HepG2 (cell line): ENCODE results near the gene METRN. TPM values are rescaled to one million over a fixed set of nuclear protein-coding genes. Genes with fewer than 3 reads are reported as not detected.

Source experiments
- CBX2 ChIP-seq, 2 experiments: fragments of 200-600 bp in 1 of 2; sonication (generic); formaldehyde crosslinking in 1 of 2; IDR thresholded peaks; 2 replicates each; pipeline versions ENCODE4 v1.7.0 to v1.8.1; 2018 to 2022; ENCODE audit warnings: low read depth in 2 of 2, low read length in 1 of 2, mild to moderate bottlenecking in 1 of 2, missing genetic modification reagents in 1 of 2
- FOXC1 ChIP-seq: sonication (generic); formaldehyde crosslinking; IDR thresholded peaks from 2 replicates; pipeline ENCODE4 v1.8.0; 2022; ENCODE audit warnings: mild to moderate bottlenecking, missing genetic modification reagents, borderline replicate concordance
- HES4 ChIP-seq: sonication (generic); formaldehyde crosslinking; IDR thresholded peaks from 2 replicates; pipeline ENCODE4 v1.9.0; 2021; ENCODE audit warnings: mild to moderate bottlenecking, missing genetic modification reagents, borderline replicate concordance
- HMGA1 ChIP-seq: sonication (generic); formaldehyde crosslinking; conservative IDR thresholded peaks from 2 replicates; pipeline ENCODE4 v1.4.0; 2020; ENCODE audit warnings: missing genetic modification reagents
- IKZF1 ChIP-seq: fragments of 450-650 bp; IDR thresholded peaks from 2 replicates; pipeline ENCODE4 v1.7.1; 2016
- ISX ChIP-seq: sonication (generic); formaldehyde crosslinking; conservative IDR thresholded peaks from 2 replicates; pipeline ENCODE4 v1.5.0; 2020; ENCODE audit warnings: missing genetic modification reagents
- MED13 ChIP-seq: sonication (generic); formaldehyde crosslinking; IDR thresholded peaks from 2 replicates; pipeline ENCODE4 v1.5.0; 2020; ENCODE audit warnings: missing genetic modification reagents
- MTF2 ChIP-seq: sonication (generic); formaldehyde crosslinking; IDR thresholded peaks from 2 replicates; pipeline ENCODE4 v1.5.0; 2020; ENCODE audit warnings: missing genetic modification reagents, borderline replicate concordance
- NCOA1 ChIP-seq: sonication (generic); formaldehyde crosslinking; IDR thresholded peaks from 2 replicates; pipeline ENCODE4 v1.9.0; 2021; ENCODE audit warnings: missing genetic modification reagents
- NR2C2 ChIP-seq: sonication (generic); formaldehyde crosslinking; IDR thresholded peaks from 2 replicates; pipeline ENCODE4 v1.4.0; 2020; ENCODE audit warnings: missing genetic modification reagents, mild to moderate bottlenecking, moderate library complexity, borderline replicate concordance
- SAFB2 ChIP-seq: sonication (generic); formaldehyde crosslinking; IDR thresholded peaks from 2 replicates; pipeline ENCODE4 v1.5.1; 2020; ENCODE audit warnings: missing genetic modification reagents, low read depth, mild to moderate bottlenecking, borderline replicate concordance
- SOX6 ChIP-seq, 2 experiments: fragments of 450-650 bp in 1 of 2; sonication (generic) in 1 of 2; formaldehyde crosslinking in 1 of 2; IDR thresholded peaks; 2 replicates each; pipeline versions ENCODE4 v1.4.0 to v1.6.1; 2017 to 2020; ENCODE audit warnings: antibody characterized with exemption in 1 of 2, mild to moderate bottlenecking in 1 of 2, missing genetic modification reagents in 1 of 2
- TARDBP ChIP-seq: sonication (generic); formaldehyde crosslinking; IDR thresholded peaks from 2 replicates; pipeline ENCODE4 v1.8.0; 2022; ENCODE audit warnings: mild to moderate bottlenecking, missing genetic modification reagents
- TCF12 ChIP-seq, 2 experiments: fragments of 450-650 bp in 1 of 2; sonication (generic) in 1 of 2; formaldehyde crosslinking in 1 of 2; IDR thresholded peaks; 2 replicates each; pipeline versions ENCODE4 v1.6.1 to v1.8.0; 2017 to 2022; ENCODE audit warnings: antibody characterized with exemption in 1 of 2, mild to moderate bottlenecking in 1 of 2, missing genetic modification reagents in 1 of 2, moderate library complexity in 1 of 2
- TRIM24 ChIP-seq: sonication (generic); formaldehyde crosslinking; IDR thresholded peaks from 2 replicates; pipeline ENCODE4 v1.8.0; 2022; ENCODE audit warnings: mild to moderate bottlenecking, missing genetic modification reagents
- ZFP37 ChIP-seq: sonication (generic); formaldehyde crosslinking; IDR thresholded peaks from 2 replicates; pipeline ENCODE4 v1.4.0; 2020; ENCODE audit warnings: missing genetic modification reagents, borderline replicate concordance
- ZNF343 ChIP-seq: sonication (generic); formaldehyde crosslinking; IDR thresholded peaks from 2 replicates; pipeline ENCODE4 v1.4.0; 2020; ENCODE audit warnings: mild to moderate bottlenecking, missing genetic modification reagents
- ZNF607 ChIP-seq: sonication (generic); formaldehyde crosslinking; IDR thresholded peaks from 2 replicates; pipeline ENCODE4 v1.5.1; 2020; ENCODE audit warnings: missing genetic modification reagents, mild to moderate bottlenecking, borderline replicate concordance
- ZNF703 ChIP-seq: sonication (generic); formaldehyde crosslinking; IDR thresholded peaks from 2 replicates; pipeline ENCODE4 v1.5.1; 2020; ENCODE audit warnings: missing genetic modification reagents, mild to moderate bottlenecking, moderate library complexity, borderline replicate concordance
- ZNF781 ChIP-seq: sonication (generic); formaldehyde crosslinking; IDR thresholded peaks from 2 replicates; pipeline ENCODE4 v1.5.1; 2020; ENCODE audit warnings: borderline replicate concordance, mild to moderate bottlenecking, missing genetic modification reagents; ENCODE audit errors: not compliant biosample characterization
- polyA plus RNA-seq, 8 experiments: library from polyadenylated mRNA; depleted of rRNA in 3 of 8; stranded (reverse) in 7 of 8; unstranded in 1 of 8; fragments of >200 nt; fragmentation: Illumina TruSeq in 4 of 8; extraction: Trizol in 4 of 8; gene quantifications; 2 replicates each; pipeline versions ENCODE4 v1.2.1 to v1.2.3, GENCODE V29; 2011 to 2016; ENCODE audit warnings: low read depth in 4 of 8, missing spikeins in 1 of 8, mixed read lengths in 1 of 8; ENCODE audit not compliant: insufficient read depth in 1 of 8
- total RNA-seq, 5 experiments: library from RNA; depleted of rRNA; stranded (reverse); fragments of >200 nt; fragmentation: Illumina TruSeq; extraction: Trizol; gene quantifications; 2 replicates each; pipeline ENCODE4 v1.2.3, GENCODE V29; 2016; ENCODE audit warnings: low read depth in 1 of 5
- TF ChIP-seq, protein P1 (sequence below), 2 experiments: sonication (generic) in 1 of 2; formaldehyde crosslinking in 1 of 2; IDR thresholded peaks; 2 replicates each; pipeline versions ENCODE4 v1.4.0 to v1.6.1; 2016 to 2020; ENCODE audit warnings: borderline replicate concordance in 1 of 2, low read depth in 1 of 2, mild to moderate bottlenecking in 1 of 2, missing genetic modification reagents in 1 of 2
- TF ChIP-seq, protein P2 (sequence below): IDR thresholded peaks from 2 replicates; pipeline ENCODE4 v1.6.1; 2016; ENCODE audit warnings: control low read depth
- TF ChIP-seq, protein P3 (sequence below): sonication (generic); formaldehyde crosslinking; IDR thresholded peaks from 2 replicates; pipeline ENCODE4 v1.5.0; 2020; ENCODE audit warnings: mild to moderate bottlenecking, missing genetic modification reagents

The METRN gene
- total and polyA plus RNA-seq, 2 of the 13 experiments (the other 11 are each of a cell fraction or from before 2014, with no cell fraction given): 25.5 to 46.1 TPM

DNA sequence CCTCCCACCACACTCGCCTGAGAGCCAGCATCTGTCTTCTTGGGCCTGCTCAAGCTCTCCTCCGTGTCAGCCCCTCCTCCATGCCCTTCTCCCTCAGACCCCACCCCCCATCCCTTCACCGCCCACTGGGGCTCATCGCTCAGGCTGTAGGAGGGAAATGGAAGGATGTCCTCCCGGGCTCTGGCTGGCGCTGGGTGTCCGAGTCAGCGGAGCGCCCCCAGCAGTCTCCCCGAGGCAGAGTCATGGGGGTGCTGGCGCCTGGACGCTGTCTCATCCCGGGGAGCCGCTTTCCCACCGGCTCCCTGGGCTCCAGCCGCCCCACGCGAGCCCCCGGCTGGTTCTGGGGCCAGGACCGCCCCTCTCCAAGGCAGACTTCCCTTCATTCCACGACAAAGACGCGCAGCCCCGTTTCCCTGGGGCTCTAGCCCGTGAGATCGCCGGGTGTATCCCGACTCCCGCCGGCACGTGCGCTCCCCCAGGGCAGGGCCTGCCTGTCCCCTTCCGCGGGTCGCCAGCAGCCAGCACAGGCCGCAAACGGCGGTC is 5.6 kb downstream of the METRN start (continued):
- TF ChIP-seq, protein P1, sequence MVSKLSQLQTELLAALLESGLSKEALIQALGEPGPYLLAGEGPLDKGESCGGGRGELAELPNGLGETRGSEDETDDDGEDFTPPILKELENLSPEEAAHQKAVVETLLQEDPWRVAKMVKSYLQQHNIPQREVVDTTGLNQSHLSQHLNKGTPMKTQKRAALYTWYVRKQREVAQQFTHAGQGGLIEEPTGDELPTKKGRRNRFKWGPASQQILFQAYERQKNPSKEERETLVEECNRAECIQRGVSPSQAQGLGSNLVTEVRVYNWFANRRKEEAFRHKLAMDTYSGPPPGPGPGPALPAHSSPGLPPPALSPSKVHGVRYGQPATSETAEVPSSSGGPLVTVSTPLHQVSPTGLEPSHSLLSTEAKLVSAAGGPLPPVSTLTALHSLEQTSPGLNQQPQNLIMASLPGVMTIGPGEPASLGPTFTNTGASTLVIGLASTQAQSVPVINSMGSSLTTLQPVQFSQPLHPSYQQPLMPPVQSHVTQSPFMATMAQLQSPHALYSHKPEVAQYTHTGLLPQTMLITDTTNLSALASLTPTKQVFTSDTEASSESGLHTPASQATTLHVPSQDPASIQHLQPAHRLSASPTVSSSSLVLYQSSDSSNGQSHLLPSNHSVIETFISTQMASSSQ (IDR thresholded peaks at IDR 0.05; ENCODE audit: low read depth): no peak
- TF ChIP-seq, protein P1 (CRISPR knock-in tag; IDR thresholded peaks at IDR 0.05; ENCODE audit: borderline replicate concordance): no peak
- TF ChIP-seq ZNF343 (no peak), MTF2 (CRISPR knock-in tag) (peak; percentile 74; the same call in 1 of the 2 replicates), ZNF781 (no peak), CBX2 (IDR thresholded peaks at IDR 0.05; ENCODE audit: low read depth, low read length) (no peak), CBX2 (CRISPR knock-in tag; IDR thresholded peaks at IDR 0.05; ENCODE audit: low read depth) (no peak), SOX6 (IDR thresholded peaks at IDR 0.05) (no peak), SOX6 (CRISPR knock-in tag; IDR thresholded peaks at IDR 0.05) (no peak), FOXC1 (CRISPR knock-in tag) (no peak; the same call in 1 of the 2 replicates), ZNF607 (CRISPR knock-in tag) (no peak), NCOA1 (CRISPR knock-in tag) (0 out of 2 replicates have a peak, but pooled peaks have one; percentile 58), ISX (CRISPR knock-in tag) (no peak), HMGA1 (CRISPR knock-in tag) (no peak), TARDBP (CRISPR knock-in tag) (no peak), IKZF1 (no peak), TRIM24 (CRISPR knock-in tag) (no peak), HES4 (no peak), SAFB2 (CRISPR knock-in tag) (no peak), MED13 (no peak), TCF12 (IDR thresholded peaks at IDR 0.05) (no peak), TCF12 (CRISPR knock-in tag; IDR thresholded peaks at IDR 0.05) (0 out of 2 replicates have a peak, but pooled peaks have one; percentile 13), NR2C2 (CRISPR knock-in tag) (no peak), ZFP37 (no peak), ZNF703 (CRISPR knock-in tag) (no peak)
- TF ChIP-seq, protein P2, sequence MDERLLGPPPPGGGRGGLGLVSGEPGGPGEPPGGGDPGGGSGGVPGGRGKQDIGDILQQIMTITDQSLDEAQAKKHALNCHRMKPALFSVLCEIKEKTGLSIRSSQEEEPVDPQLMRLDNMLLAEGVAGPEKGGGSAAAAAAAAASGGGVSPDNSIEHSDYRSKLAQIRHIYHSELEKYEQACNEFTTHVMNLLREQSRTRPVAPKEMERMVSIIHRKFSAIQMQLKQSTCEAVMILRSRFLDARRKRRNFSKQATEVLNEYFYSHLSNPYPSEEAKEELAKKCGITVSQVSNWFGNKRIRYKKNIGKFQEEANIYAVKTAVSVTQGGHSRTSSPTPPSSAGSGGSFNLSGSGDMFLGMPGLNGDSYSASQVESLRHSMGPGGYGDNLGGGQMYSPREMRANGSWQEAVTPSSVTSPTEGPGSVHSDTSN (CRISPR knock-in tag): no peak
- TF ChIP-seq, protein P3, sequence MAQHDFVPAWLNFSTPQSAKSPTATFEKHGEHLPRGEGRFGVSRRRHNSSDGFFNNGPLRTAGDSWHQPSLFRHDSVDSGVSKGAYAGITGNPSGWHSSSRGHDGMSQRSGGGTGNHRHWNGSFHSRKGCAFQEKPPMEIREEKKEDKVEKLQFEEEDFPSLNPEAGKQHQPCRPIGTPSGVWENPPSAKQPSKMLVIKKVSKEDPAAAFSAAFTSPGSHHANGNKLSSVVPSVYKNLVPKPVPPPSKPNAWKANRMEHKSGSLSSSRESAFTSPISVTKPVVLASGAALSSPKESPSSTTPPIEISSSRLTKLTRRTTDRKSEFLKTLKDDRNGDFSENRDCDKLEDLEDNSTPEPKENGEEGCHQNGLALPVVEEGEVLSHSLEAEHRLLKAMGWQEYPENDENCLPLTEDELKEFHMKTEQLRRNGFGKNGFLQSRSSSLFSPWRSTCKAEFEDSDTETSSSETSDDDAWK (CRISPR knock-in tag): no peak
